Measurements from ENCODE around the gene RBM17.
"Not testable (repeated sequence)": the region's sequence is repeated elsewhere in the genome, so short reads cannot be mapped to it uniquely, and the experiment has no call there.

RBM17 gene

DNA sequence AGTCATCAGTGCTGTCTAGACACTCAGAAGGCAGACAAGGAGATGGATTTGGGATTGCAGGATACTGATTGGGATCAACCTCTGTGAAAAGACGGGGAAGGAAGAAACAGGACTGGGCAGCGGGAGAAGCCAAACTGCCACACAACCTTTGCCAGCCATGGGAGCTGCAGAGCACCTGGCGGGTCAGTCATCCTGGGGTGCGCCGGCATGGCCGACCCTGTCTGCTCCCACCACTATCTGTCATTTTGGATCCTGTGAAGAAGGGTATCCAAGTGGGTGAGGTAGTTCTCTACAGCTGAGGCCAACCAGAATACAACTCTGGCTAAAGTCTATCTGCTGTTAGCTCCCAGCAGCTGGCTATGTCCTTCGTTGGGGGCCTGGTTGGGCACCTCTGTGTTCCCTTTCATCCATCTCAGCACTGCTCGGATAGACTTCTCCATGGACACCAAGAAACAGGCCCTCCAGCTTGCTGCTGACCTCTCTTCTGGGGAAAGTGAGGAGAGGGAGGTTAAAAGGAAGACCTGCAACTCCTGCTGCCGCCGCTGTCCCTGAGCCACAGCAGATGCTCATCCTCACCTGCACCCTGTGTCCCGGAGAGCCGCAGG lies 11.7 kb upstream of the RBM17 start:
- DNase-seq (ENCODE audit: insufficient read length, low spot score) = no peak
- FAIRE-seq = no peak

DNA sequence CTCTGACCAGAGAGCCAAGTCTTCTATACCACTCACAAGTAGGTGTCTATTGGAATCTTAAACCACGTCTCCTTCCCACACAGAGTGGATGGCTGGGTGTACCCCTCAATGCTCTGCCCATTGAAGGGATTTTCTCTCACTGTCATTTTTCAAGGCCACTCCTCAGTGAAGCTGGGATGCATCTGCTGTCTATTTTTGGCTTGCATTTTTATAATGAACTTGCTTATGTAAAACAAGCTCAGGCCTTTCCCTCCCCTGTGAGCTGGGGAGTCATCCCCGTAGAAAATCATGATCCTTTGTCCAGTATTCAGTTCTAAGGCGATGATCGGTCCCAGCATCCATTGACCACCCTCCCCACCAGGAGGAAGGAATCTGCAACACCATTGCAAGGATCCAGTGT lies 9.8 kb upstream of the RBM17 start:
- DNase-seq (ENCODE audit: insufficient read length, low spot score) = no peak
- no peak for FAIRE-seq

DNA sequence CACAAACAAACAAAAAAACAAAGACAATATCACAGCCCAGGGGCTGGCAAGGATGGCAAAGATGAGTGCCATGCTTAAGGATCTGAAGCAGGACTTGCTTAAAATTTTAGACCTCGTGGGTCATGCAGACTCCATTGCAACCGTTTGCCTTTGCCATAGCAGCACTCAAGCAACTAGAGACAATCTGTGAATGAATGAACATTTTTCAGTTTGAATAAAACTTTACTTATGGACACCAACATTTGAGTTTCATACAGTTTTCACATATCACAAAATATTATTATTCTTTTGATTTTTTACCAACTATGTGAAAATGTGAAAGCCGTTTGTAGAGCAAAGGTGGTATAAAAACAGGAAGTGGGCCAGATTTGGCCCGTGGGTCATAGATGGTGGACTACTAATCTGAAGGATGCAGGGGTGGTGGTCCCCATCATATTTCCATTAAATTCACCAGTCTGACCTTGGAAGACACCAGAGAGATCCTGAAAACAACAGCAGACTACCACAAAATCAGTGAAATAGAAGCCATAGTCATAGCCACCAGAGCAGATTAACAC lies 8.3 kb upstream of the RBM17 start:
- no peak for DNase-seq (ENCODE audit: insufficient read length, low spot score)
- no peak for FAIRE-seq

DNA sequence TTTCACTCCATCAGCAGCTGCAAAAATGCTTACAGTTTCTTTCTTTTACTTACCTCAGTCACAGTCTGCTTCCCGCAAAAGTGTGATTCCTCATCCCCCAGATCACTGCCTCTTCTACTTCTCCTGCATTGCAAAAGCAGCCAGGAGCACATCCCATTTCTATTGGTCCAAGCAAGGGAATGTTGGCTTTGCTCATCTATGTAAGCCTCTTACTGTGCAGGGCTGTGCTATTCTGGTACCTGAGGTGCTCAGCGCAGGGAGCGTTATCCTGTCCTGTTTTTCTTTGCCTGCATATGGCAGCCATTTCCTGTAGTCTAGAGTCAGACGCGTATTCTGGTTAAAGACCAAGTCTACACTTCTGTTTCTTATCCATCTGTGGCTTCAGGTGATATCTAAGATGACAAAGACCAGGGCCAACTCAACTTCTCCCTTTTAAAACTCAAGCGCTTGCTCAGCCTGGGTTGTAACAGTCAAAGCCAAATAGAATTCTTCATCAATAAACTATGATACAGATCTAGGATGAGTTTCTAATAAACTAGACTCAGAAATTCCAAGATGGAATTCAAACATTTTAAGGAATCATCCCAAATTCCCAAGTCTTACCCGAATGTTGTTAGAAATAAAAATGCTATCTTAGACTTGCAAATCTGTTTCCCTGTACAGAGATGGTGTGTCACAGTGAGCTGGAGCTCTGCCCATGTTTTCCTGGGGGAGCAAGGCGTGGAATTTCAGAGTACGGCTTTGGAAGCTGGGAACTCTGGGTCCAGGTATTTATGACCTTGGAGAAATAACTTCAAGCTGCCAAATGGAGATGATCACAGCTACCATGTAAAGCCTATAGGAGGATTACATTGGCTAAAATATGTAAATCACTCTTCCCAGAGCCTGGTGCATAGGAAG lies 6.1 kb upstream of the RBM17 start:
- DNase-seq (ENCODE audit: insufficient read length, low spot score) (no peak), FAIRE-seq (no peak)

DNA sequence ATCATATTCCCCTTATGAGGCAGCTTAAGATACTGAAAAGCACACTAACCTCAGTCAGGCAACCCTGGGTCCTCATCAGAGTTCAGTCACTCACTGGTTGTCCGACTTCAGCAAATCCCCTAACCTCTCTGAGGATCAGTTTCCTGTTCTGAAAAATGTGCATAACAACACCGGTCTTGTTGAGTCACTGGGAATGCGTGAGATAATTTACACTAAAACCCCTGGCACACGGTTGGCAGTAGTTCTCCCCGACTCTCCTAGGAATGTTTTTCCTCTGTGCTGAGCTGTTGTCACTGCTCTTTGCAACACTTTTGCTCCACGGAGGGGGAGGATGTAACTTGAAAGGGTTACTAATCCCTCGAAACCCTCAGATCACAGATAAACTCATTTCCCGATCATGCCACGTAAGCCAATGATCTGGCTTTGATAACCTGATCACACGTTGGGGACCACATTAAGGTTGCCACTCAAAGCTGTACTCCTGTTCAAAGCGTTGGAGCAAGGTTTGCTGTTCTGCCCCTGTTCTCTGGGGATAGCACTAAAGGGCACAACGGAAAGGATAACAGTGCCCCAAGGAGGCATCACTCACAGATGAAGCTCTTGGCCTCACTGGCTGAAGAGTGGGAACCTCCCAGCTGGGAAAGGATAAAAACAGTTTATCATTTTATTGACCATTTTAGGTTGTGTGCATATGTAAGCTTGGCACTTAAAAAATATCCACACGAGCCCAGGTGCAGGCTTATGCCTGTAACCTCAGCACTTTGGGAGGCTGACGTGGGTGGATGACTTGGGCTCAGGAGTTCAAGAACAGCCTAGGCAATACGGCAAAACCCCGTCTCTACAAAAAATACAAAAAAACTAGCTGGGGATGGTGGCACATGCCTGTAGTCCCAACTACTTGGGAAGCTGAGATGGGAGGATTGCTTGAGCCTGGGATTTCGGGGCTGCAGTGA lies 5.0 kb upstream of the RBM17 start:
- no peak for FAIRE-seq

DNA sequence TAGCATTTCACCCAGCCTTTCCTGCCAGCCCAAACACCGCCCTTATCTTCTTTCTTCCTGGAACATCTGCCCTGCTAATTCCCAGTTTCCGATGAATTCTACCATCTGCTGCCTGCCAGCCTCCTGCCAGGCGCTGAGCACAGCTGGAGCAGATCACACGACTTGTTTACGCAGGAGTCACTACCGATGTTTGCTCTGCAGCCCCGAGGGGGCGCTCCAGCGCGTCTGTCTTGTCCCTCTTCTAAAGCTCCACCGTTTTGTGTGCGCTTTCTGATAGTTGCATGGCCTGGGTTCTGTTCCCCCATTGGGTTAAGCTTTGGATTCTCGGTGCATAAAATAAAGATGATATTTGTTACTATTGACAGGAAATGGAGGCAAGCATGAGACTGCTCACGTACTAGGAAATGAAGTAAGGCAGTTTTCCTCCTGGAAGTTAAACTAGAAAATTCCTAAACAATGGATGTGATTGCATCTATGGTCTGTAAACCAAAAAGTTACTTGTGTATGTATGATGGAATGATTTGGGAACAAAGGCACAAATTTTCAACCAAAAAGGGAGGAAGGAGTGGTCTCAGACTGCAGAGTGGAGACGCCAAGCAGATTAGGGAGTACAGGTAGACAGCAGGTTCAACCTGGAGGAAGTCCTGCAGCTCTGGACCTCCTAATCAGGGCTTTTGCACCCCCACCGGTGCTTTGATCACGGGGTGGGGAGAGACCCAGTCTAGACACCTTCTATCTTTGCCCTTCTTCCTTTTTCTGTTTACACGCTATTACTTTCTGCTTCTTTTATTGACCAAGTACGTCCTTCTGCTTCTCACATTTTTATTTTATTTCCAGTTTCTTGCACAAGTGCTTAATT lies 2.2 kb upstream of the RBM17 start:
- peak; percentile 59 for DNase-seq (ENCODE audit: insufficient read length, low spot score)
- FAIRE-seq = peak; percentile 95

More for the DNA sequence above, 5.0 kb upstream of the RBM17 start:
- DNase-seq (ENCODE audit: insufficient read length, low spot score) = no peak

DNA sequence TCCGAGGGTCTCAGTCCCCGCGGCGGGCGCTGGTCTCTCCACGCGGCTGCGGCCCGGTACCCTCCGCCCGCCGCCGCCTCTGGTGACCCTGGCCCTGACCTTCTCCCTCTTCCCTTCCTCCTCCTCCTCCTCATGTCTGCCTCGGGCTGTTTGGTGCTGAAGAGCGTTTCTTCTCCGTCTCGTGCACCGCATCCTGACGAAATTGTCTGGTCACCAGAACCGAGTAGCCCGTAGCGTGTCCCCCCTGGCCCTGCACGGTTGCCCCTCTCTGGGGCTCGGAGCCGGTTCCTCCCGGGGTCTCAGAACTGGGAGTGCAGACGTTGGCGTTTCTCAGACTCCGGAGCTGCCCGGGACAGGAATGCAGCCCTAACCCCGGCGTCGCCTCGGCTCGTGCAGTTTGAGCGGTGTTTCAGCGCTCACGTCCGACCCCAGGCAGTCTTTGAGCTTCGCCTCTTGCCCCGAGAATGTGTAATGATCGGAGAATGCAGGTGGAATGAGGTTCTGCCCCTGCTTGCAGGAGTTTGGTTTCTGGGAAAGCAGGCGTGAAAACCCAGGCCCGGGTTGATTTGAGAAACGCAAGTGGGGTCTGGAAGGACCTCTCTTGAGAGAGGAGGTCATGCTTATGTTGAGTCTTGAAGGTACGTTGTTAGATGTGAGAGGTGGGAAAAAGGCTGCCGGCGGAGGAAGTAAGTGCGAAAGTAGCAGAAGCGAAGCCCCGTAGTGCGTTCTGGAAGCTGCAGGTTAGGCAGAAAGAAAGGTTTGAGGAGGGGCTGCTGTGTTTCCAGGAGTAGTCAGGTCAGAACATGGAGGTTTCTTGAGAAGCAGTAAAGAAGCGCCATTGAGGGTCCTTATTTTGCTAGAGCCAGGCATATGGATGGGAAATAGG lies 743 bp downstream of the RBM17 start:
- FAIRE-seq = peak; percentile 75
- DNase-seq (ENCODE audit: insufficient read length, low spot score) = no peak

DNA sequence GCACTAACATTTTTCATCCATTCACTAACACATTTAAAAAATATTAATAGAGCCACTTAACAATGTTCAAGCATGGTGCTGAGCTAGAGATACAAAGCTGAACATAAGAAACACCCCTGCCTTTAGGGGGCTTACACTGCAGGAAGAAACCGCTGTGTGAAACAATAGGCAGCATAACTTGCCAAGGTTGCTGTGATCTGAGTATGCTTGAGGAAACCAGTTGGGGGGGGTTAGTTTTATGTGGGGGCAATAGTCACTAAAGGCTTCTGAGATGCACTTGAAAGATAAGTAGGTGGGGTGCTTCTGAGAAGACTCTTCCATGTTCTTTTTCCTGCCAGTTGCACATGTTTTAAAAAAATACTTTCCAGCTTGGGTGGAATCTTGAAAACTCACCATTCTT lies 2.8 kb downstream of the RBM17 start:
- FAIRE-seq = no peak
- no peak for DNase-seq (ENCODE audit: insufficient read length, low spot score)

DNA sequence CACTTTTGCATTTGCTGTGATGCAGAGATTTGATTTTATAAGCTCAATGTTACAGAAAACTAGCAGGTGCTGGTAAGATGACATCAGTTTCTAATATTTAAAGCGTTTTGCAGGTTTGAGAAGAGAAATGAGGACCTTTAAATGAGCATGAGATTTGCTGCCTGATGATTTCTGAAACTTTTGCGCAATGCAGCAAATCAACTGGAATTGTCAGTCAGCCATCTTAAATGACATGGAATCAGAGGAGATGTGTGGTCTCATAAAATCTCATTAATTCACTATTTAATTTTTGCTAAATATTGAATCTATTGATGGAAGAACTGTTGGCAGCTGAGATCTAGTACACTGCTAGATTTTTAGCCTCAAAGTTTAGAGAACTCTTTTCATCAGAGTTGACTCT lies 3.9 kb downstream of the RBM17 start:
- no peak for DNase-seq (ENCODE audit: insufficient read length, low spot score)
- no peak for FAIRE-seq

DNA sequence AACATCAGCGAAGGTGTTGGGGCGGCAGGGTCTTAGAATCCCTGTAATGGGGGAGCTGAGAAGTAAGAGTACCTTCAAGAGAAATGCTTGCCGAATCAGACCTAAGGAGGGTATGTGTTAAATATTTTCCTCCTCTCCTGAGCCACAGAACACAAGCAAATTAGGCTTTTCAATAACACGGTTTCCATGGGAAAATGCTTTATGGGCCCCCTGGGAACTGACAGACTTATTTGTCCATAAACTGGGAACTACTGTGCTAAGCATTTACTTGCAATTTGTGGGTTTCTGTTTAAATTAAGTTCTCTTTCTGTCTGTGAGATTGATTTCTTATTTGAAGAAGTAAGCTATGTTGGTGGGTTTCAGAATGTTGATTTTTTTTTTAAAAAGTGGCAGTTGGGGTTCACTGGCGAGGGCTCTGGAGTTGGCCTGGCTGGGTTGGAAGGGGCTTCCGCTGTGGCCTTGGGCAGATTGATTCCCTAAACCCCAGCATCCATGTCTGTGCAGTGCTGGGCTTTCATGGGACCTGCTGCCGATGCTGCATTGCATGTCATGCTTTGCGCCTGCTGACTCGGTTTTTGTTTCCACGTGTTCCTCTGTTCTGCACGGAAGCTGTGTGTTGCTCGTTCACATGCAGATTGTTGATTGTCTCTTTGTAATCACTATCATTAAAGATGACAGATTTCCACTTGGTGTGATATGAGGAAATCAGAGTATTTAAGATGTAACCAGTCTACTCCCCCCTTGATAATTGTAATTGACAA lies 7.2 kb downstream of the RBM17 start:
- DNase-seq (ENCODE audit: insufficient read length, low spot score) (no peak), FAIRE-seq (no peak)

DNA sequence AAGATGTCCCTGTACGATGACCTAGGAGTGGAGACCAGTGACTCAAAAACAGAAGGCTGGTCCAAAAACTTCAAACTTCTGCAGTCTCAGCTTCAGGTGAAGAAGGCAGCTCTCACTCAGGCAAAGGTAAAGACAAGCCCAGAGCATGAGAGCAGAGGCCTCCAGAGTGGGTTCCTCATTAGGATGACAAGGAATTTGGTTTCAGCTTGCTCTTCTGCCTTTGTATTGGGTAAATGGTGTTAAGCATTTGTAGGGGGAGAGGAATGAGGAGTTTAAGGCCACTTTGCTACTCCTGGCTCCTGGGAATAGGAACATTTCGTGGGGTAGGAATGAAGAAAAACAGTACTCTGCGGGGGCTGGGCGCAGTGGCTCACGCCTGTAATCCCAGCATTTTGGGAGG lies 8.2 kb downstream of the RBM17 start:
- FAIRE-seq (no peak), DNase-seq (ENCODE audit: insufficient read length, low spot score) (no peak)

DNA sequence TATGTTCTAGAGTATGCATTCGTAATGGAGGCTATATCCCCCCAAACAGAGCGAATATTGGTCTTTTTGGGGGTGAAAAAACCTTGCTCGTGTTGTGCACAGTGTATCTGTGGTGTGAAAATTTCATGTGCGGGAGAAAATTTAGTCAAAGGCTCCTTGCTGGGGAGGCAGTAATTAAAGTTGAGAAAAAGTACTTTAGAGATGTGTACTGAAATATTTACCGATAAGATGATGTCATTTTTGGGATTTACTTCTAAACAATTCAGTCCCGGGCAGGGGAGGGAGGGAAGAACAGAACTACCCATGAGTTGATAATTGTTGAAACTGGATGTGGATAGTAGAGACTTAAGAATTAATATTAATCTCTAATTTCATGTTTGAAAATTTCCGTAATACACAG lies 9.3 kb downstream of the RBM17 start:
- FAIRE-seq (no peak), DNase-seq (ENCODE audit: insufficient read length, low spot score) (no peak)

DNA sequence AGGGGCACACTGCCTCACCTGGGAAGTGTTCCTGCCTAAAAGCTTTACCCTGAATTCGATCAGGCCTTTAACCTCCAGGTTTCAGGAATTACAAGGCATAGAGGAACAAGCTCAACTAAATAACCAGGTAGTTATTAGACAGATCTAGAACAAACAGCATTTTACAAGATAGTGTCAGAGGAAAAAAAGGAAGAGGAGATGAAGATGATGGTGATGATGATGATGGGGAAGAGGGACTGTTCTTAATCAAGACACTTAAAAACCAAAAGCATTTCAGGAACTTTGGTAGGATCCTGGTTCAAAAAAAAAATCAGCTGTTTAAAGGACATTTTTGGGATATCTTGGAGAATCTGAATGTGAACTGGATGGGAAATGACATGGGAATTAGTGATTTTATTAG lies 11.5 kb downstream of the RBM17 start:
- no peak for FAIRE-seq
- DNase-seq (ENCODE audit: insufficient read length, low spot score) = no peak

DNA sequence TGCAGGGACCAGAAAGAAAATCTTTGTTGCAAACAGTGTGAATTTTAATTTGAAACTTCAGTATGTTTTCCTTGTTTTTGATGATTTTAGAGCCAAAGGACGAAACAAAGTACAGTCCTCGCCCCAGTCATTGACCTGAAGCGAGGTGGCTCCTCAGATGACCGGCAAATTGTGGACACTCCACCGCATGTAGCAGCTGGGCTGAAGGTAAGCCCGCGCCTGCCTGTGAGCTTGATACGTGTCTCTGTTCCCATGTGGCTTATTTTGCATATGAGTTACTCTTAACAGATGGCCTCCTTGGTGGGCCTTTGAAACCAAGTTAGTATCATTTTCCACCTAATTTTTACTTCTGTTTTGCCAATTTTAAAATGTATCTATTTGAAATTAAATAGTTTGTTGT lies 12.3 kb downstream of the RBM17 start:
- DNase-seq (ENCODE audit: insufficient read length, low spot score) = no peak

DNA sequence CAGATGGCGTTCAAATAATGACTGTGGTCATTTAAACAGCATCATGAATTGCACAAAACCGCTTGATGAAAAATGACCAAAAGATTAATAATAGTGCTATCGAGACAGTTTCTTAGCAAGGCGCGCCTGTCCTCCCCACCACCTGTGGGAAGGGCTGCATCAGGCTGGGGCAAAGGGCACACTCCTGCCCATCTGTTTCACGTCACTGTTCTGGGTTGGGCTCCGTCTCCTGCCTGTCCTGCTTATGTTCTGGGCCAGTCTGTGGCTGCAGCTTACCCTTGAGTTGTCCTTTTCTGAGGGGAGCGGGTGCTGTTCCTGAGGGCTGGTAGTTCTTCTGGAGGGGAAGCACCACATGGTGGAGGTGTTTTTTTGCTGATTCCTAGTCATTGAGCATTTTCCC lies 13.3 kb downstream of the RBM17 start:
- no peak for DNase-seq (ENCODE audit: insufficient read length, low spot score)
- no peak for FAIRE-seq

More for the DNA sequence above, 12.3 kb downstream of the RBM17 start:
- peak; percentile 82 for FAIRE-seq

DNA sequence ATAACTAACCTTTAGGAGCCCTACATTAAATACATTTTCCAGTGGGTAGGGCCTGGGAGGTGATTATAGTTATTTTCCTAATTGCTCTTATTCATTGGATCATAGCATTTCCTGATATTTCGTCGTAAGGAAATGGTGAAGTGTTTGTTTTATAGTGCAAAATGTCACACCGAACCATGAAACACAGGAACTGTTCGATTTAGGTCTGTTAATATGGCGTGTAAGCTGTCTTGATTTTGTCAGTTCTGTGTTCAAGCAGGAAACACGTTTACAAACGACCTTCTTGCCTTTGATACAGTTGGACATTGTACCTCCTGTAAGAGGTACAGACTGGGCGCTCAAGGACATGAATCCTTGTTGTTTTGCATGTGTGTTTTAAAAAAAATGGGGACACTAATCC lies 14.8 kb downstream of the RBM17 start:
- DNase-seq (ENCODE audit: insufficient read length, low spot score) (no peak), FAIRE-seq (no peak)

DNA sequence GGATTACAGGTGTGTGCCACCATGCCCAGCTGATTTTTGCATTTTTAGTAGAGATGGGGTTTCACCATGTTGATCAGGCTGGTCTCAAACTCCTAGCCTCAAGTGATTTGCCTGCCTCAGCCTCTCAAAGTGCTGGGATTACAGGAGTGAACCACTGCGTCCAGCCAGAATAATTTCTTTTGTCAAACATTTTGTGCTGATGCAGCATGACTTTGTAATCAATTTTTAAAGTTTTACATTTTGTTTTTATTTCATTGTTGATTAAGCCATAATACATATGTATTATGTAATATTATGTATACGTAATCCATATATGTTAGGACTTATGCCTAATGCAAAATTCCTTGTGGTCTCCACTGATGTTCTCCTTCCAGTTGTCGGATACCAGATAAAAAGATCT lies 18.8 kb downstream of the RBM17 start:
- not testable (repeated sequence) for FAIRE-seq

DNA sequence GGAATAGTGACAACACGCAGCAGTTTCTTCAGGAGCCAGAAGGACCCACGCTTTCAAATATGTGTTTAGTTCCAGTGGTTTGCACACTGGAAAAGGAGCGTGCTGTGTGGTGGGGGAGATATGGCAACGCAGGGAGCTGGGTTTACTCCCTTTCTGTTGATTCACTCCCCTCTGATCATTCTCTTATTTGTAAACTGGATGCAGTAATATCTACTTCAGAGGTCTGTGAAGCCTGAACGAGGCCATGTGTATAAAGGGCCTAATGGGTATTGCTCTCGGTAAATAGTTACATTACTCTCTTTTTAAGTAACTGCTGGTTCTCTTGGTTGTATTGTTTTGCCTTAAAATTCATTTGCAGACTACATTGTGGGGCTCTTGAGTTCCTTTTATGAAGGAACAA lies 19.2 kb downstream of the RBM17 start:
- DNase-seq (ENCODE audit: insufficient read length, low spot score) = no peak
- FAIRE-seq = no peak

More for the DNA sequence above, 18.8 kb downstream of the RBM17 start:
- DNase-seq (ENCODE audit: insufficient read length, low spot score) = not testable (repeated sequence)

Data from GM19239 (cell line).